Heart right ventricle (tissue), 16 donors: ENCODE data around the gene OTUB1. TPM values are rescaled to one million over a fixed set of nuclear protein-coding genes. Genes with fewer than 3 reads are reported as not detected.

Experiments used
- ATAC-seq, 8 donors: fragments of 200-7000 bp; cut with Tn5 transposase; one replicate each; pipeline ENCODE4 v1.9.1; 2020; ENCODE audit warnings: mild to moderate bottlenecking in 8 of 8, moderate library complexity in 8 of 8, moderate number of reproducible peaks in 1 of 8
- DNase-seq, 2 donors: peaks; one replicate each; pipeline ENCODE4 v3.0.0-alpha.2; 2020
- H3K27ac ChIP-seq, 10 donors: fragments of 200-600 bp; sonication (generic) in 2 of 10; one replicate each; pipeline versions ENCODE4 v1.5.0 to v1.8.0; 2020 to 2022; ENCODE audit warnings: mild to moderate bottlenecking in 3 of 10
- H3K27me3 ChIP-seq, 7 donors: fragments of 200-600 bp; one replicate each; pipeline ENCODE4 v1.8.0; 2021 to 2022; ENCODE audit warnings: mild to moderate bottlenecking in 2 of 7
- H3K36me3 ChIP-seq, 9 donors: fragments of 200-600 bp; sonication (generic) in 1 of 9; one replicate each; pipeline versions ENCODE4 v1.5.0 to v1.8.0; 2020 to 2022; ENCODE audit warnings: mild to moderate bottlenecking in 2 of 9
- H3K4me1 ChIP-seq, 9 donors: fragments of 200-600 bp; sonication (generic) in 1 of 9; one replicate each; pipeline versions ENCODE4 v1.5.0 to v1.8.0; 2020 to 2022; ENCODE audit warnings: mild to moderate bottlenecking in 4 of 9
- H3K4me3 ChIP-seq, 10 donors: fragments of 200-600 bp; sonication (generic) in 2 of 10; one replicate each; pipeline versions ENCODE4 v1.5.0 to v1.8.0; 2020 to 2022; ENCODE audit warnings: mild to moderate bottlenecking in 7 of 10, moderate library complexity in 2 of 10
- H3K9me3 ChIP-seq, 11 donors: fragments of 200-600 bp in 10 of 11; sonication (generic) in 2 of 11; one replicate each; pipeline versions ENCODE4 v1.5.0 to v1.8.0; 2013 to 2022; ENCODE audit warnings: mild to moderate bottlenecking in 2 of 11, control low read depth in 1 of 11, moderate library complexity in 1 of 11
- CTCF ChIP-seq, 9 donors: fragments of 200-600 bp; sonication (generic) in 2 of 9; IDR thresholded peaks; one replicate each; pipeline versions ENCODE4 v1.5.0 to v1.8.0; 2021 to 2022; ENCODE audit warnings: antibody characterized with exemption in 9 of 9, mild to moderate bottlenecking in 5 of 9, moderate library complexity in 1 of 9
- WGBS, 2 donors: extraction: QIAGEN DNeasy Blood & Tissue Kit; methylation state at CpG; one replicate each; pipeline ENCODE4 v1.1.7; 2013; ENCODE audit warnings: inconsistent platforms in 1 of 2; 5-methylcytosine and 5-hydroxymethylcytosine counted together
- intact Hi-C, 10 donors: fragments of 100-400 bp; cut with DNase I; formaldehyde crosslinking; loops; one replicate each; pipeline versions ENCODE4 v1.11.1 to v1.14.2; 2022
- polyA plus RNA-seq, 2 donors: library from polyadenylated mRNA; stranded (reverse); fragments of 200-250 nt; gene quantifications; one replicate each; pipeline ENCODE4 v1.2.3, GENCODE V29; 2013
- total RNA-seq, 10 donors: library from RNA; stranded (reverse); fragmentation: NEBNext Ultra II Directional in 3 of 10; extraction: Animal tissue kit (Norgen Biotek cat#: 25700) in 3 of 10; gene quantifications; one replicate each; pipeline versions ENCODE4 v1.2.1 to v1.2.4, GENCODE V29; 2021 to 2023
- donor health status: Arrhythmogenic right ventricular cardiomyopathy.
- donor health status: ischemic (EF 13 %, LVEDD 7.1; RV severe dilation, severe dysfunction).
- donor health status: healthy with polysubstance abuse.
- donor health status: DM: no; HTN: yes; CAD: no.
- donor health status: DM: no; HTN: no; CAD: no.
- donor health status: ischemic (EF 25% LVEDD 6.9; RV normal size, moderate dysfunction).
- donor health status: ischemic (EF 25% LVEDD 5.7; RV mildly dilated, moderate dysfunction).
- donor health status: healthy.
- donor health status: DM: yes; HTN: yes; CAD: no.
- donor health status: Ischemic cardiomyopathy.
- donor health status: ischemic (EF 35%, LVEDD 5.7; RV mildly dilated, moderate dysfunction).
- donor health status: nonischemic (EF 11% LVEDD 7.7; RV severe dilation, severe dysfunction).
- donor health status: DM: yes; HTN: yes; CAD: no.
- donor health status: PGD.
- donor health status: ischemic (EF 29% LVEDD 5.4; RV normal size, mild dysfunction).
- donor health status: nonischemic (EF 23%, LVEDD 6.1; RV moderate dilation, normal function).

Gene OTUB1
- total and polyA plus RNA-seq, 12 donors: 34.9 to 87.0 (median 49.8) TPM

GRCh38 chr11:64040684-64041322 lies 54.6 kb downstream of the OTUB1 start:
- peaks cover 0 to 26% (median 14%) of the 10 kb centered on the region in 7 donors for H3K27me3 ChIP-seq
- TF ChIP-seq CTCF (IDR thresholded peaks at IDR 0.05): peak in 6 of 9 donors; percentile 22 to 45 (median 36)
- intact Hi-C loops: no loop called here
- H3K9me3 ChIP-seq: no peaks in the 10 kb centered on the region
- no peaks in the 10 kb centered on the region for H3K36me3 ChIP-seq
- H3K4me3 ChIP-seq: no peak overlapping the region
- H3K27ac ChIP-seq: no peak overlapping the region
- DNase-seq (no peak), ATAC-seq (no peak)
- 70 to 75% methylated on average over 20 of the region's 20 CpGs for WGBS, 2 donors
- peaks cover 6 to 16% (median 12%) of the 10 kb centered on the region in 9 donors for H3K4me1 ChIP-seq

DNA sequence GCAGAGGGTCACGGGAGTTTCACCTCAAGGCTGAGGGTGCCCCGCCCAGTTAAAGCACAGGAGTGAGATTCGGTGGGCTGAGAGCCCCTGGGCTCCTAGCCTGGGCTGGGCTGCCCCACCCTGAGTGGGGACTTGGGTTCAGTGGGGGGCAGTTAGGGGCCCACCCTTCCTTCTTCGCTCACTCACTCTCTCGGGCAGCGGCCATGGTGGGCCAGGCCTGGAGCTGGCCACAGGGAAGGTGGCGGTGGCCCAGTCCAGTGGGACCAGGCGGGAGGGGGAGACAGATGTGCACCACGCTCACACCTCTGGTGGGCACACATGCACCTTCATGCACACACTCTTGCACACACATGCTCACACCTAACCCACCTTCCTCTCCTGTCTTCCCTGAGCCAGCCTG lies 55.6 kb downstream of the OTUB1 start:
- intact Hi-C loops: no loop called here
- no peak for TF ChIP-seq CTCF (IDR thresholded peaks at IDR 0.05)
- peak in 1 of 8 donors; percentile 23 for ATAC-seq

DNA sequence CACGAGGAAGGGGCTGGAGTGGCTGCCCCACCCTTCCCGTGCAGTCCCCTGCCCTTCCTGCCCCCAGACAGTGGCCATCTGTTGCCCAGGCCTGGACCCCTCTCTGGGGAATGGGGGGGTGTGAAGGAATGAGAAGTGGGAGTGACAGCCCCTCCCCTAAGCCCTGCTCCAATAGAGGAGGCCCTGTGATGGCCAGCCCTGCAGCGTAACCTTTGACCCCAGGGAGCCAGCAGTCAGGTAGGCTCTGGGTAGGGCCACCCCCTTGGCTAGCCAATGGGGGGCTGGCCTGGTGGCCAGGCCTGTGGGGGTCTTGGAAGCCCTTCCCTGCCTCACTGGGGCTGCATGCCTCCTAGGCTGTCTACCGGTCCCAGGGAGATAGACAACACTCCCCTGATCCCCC lies 56.1 kb downstream of the OTUB1 start:
- Histone ChIP-seq H3K4me1 (peaks cover 0 to 2% (median 0%) of the 10 kb centered on the region in 9 donors), H3K4me3 (no peak overlapping the region), H3K36me3 (no peaks in the 10 kb centered on the region), H3K27ac (no peak overlapping the region), H3K27me3 (peaks cover 0 to 11% (median 2%) of the 10 kb centered on the region in 7 donors), H3K9me3 (no peaks in the 10 kb centered on the region)
- WGBS, 2 donors: 79 to 85% methylated on average over 4 of the region's 4 CpGs
- no peak for DNase-seq
- ATAC-seq: no peak
- TF ChIP-seq CTCF (IDR thresholded peaks at IDR 0.05): no peak
- intact Hi-C loops: no loop called here

More for the DNA sequence above, 55.6 kb downstream of the OTUB1 start:
- H3K36me3 ChIP-seq: no peaks in the 10 kb centered on the region
- peaks cover under 1 to 6% (median 3%) of the 10 kb centered on the region in 9 donors for H3K4me1 ChIP-seq
- H3K27ac ChIP-seq: no peak overlapping the region
- no peak overlapping the region for H3K4me3 ChIP-seq
- 90 to 96% methylated on average over 9 of the region's 9 CpGs for WGBS, 2 donors
- H3K27me3 ChIP-seq: peaks cover 0 to 16% (median 5%) of the 10 kb centered on the region in 7 donors
- no peak for DNase-seq
- no peaks in the 10 kb centered on the region for H3K9me3 ChIP-seq

GRCh38 chr11:64043545-64043944 lies 57.3 kb downstream of the OTUB1 start:
- intact Hi-C loops: no loop called here
- Histone ChIP-seq H3K36me3 (no peaks in the 10 kb centered on the region), H3K4me1 (peaks cover 0 to 7% (median 0%) of the 10 kb centered on the region in 9 donors), H3K27ac (no peak overlapping the region), H3K9me3 (no peaks in the 10 kb centered on the region), H3K4me3 (no peak overlapping the region), H3K27me3 (no peaks in the 10 kb centered on the region)
- TF ChIP-seq CTCF (IDR thresholded peaks at IDR 0.05): no peak
- ATAC-seq (no peak), DNase-seq (no peak)
- 88 to 91% methylated on average over 5 of the region's 5 CpGs for WGBS, 2 donors
